Measurements from ENCODE around the gene PLEKHG4. TPM values are rescaled to one million over a fixed set of nuclear protein-coding genes. Genes with fewer than 3 reads are reported as not detected.
A peak's percentile ranks its signal among the peaks of the same experiment; 100 is the strongest.

Gene PLEKHG4
- polyA plus RNA-seq, 1 of the 3 experiments (the other 2 are of a cell fraction): 65.5 TPM

- Histone ChIP-seq H3K4me1 (ENCODE audit: control insufficient read depth in 1 of 2, insufficient read depth in 2 of 2, low read depth in 1 of 2, low read length in 1 of 2) (peaks cover 16 to 35% of the 10 kb centered on the region in 2 experiments; a peak in 3 of 4 replicates), H3K36me3 (replicated peaks in 1 of 2; ENCODE audit: control insufficient read depth in 1 of 2, insufficient read depth in 2 of 2, low read length in 1 of 2) (peaks cover 40 to 44% of the 10 kb centered on the region in 2 experiments), H3K9me2 (no peaks in the 10 kb centered on the region), H3K4me2 (no peak overlapping the region), H3K9me3 (no peaks in the 10 kb centered on the region), H3F3A (replicated peaks; ENCODE audit: insufficient read depth) (peaks cover 49% of the 10 kb centered on the region), H2AFZ (ENCODE audit: low read depth) (no peak overlapping the region), H3K9ac (no peak overlapping the region), H4K20me1 (ENCODE audit: insufficient read depth) (no peaks in the 10 kb centered on the region), H3K27ac (ENCODE audit: low read depth in 2 of 2, low read length in 1 of 2) (no peak overlapping the region), H3K4me3 (ENCODE audit: low read depth in 2 of 2, low read length in 1 of 2) (no peak overlapping the region), H3K27me3 (ENCODE audit: insufficient read depth) (no peaks in the 10 kb centered on the region), H3K79me2 (ENCODE audit: insufficient read depth) (peaks cover 44% of the 10 kb centered on the region)
- TF ChIP-seq MXI1 (IDR thresholded peaks at IDR 0.05; ENCODE audit: low read depth, low read length) (no peak), MAX (IDR thresholded peaks at IDR 0.05; ENCODE audit: low read depth) (no peak), IRF3 (IDR thresholded peaks at IDR 0.05; ENCODE audit: low read depth, low read length) (no peak), NFIC (IDR thresholded peaks at IDR 0.05; ENCODE audit: borderline replicate concordance) (no peak), ZBTB33 (IDR thresholded peaks at IDR 0.05; ENCODE audit: borderline replicate concordance, low read depth) (no peak), SIN3A (IDR thresholded peaks at IDR 0.05; ENCODE audit: borderline replicate concordance, low read depth, low read length) (no peak), GATA2 (CRISPR knock-in tag; IDR thresholded peaks at IDR 0.05) (no peak), TCF12 (IDR thresholded peaks at IDR 0.05) (no peak), TEAD4 (IDR thresholded peaks at IDR 0.05; ENCODE audit: borderline replicate concordance, insufficient read depth) (no peak), RXRA (IDR thresholded peaks at IDR 0.05; ENCODE audit: borderline replicate concordance, low read depth) (no peak), JUND (IDR thresholded peaks at IDR 0.05) (no peak), FOSL2 (IDR thresholded peaks at IDR 0.05; ENCODE audit: borderline replicate concordance, low read depth) (no peak), YY1 (IDR thresholded peaks at IDR 0.05; ENCODE audit: low read depth) (no peak)
- 100% methylated on average over 6 of the region's 9 CpGs for WGBS (ENCODE audit: low lambda C conversion rate)
- DNase-seq: no peak
- ChIA-PET POLR2A (interaction anchor here (1.3 to 1.7 kb wide), 2 partner anchors 12 to 65 kb away, joined by 4 to 6 read pairs; partner anchors contain the start of gene TMEM208), CTCF (interaction anchor here (0.9 to 1.9 kb wide), 3 partner anchors 12 to 65 kb away, joined by 3 to 7 read pairs (median 3); partner anchors contain the start of gene TMEM208)
Measured at GRCh38 chr16:67238806-67239470, 40.4 kb upstream of the PLEKHG4 start.

- no peak for DNase-seq
- H3K36me3 ChIP-seq (replicated peaks in 1 of 2; ENCODE audit: control insufficient read depth in 1 of 2, insufficient read depth in 2 of 2, low read length in 1 of 2): peaks cover 33 to 37% of the 10 kb centered on the region in 2 experiments
- H2AFZ ChIP-seq (ENCODE audit: low read depth): no peak overlapping the region
- peak overlapping the region; percentile 61 to 96; a peak in 3 of 4 replicates for H3K27ac ChIP-seq (ENCODE audit: low read depth in 2 of 2, low read length in 1 of 2)
- no peaks in the 10 kb centered on the region for H4K20me1 ChIP-seq (ENCODE audit: insufficient read depth)
- H3K4me3 ChIP-seq (ENCODE audit: low read depth in 2 of 2, low read length in 1 of 2): no peak overlapping the region
- POLR2A ChIA-PET: no interaction called here
- peak overlapping the region; percentile 59 for H3K4me2 ChIP-seq
- no peaks in the 10 kb centered on the region for H3K27me3 ChIP-seq (ENCODE audit: insufficient read depth)
- no peaks in the 10 kb centered on the region for H3K9me2 ChIP-seq
- peaks cover 29 to 51% of the 10 kb centered on the region in 2 experiments; a peak in 3 of 4 replicates for H3K4me1 ChIP-seq (ENCODE audit: control insufficient read depth in 1 of 2, insufficient read depth in 2 of 2, low read depth in 1 of 2, low read length in 1 of 2)
- no peaks in the 10 kb centered on the region for H3K9me3 ChIP-seq
- CTCF ChIA-PET: no interaction called here
- WGBS (ENCODE audit: low lambda C conversion rate): 96% methylated on average over 4 of the region's 4 CpGs
- peaks cover 56% of the 10 kb centered on the region for H3K79me2 ChIP-seq (ENCODE audit: insufficient read depth)
- peaks cover 59% of the 10 kb centered on the region for H3F3A ChIP-seq (replicated peaks; ENCODE audit: insufficient read depth)
- peak overlapping the region; percentile 67 for H3K9ac ChIP-seq
- no peak for TF ChIP-seq GABPA (IDR thresholded peaks at IDR 0.05; ENCODE audit: low read depth)
- no peak for TF ChIP-seq RAD21 (IDR thresholded peaks at IDR 0.05; ENCODE audit: low read length)
- no peak for TF ChIP-seq POLR2AphosphoS5 (IDR thresholded peaks at IDR 0.05; ENCODE audit: low read depth, low read length)
- TF ChIP-seq RCOR1 (IDR thresholded peaks at IDR 0.05; ENCODE audit: low read length): no peak
- no peak for TF ChIP-seq REST (IDR thresholded peaks at IDR 0.05; ENCODE audit: low read depth, low read length)
- TF ChIP-seq TAF1 (IDR thresholded peaks at IDR 0.05; ENCODE audit: borderline replicate concordance, low read depth, low read length): no peak
- no peak for TF ChIP-seq JUND (IDR thresholded peaks at IDR 0.05)
- no peak for TF ChIP-seq USF2 (IDR thresholded peaks at IDR 0.05; ENCODE audit: borderline replicate concordance, low read depth, low read length)
Measured at GRCh38 chr16:67240506-67240905, 38.8 kb upstream of the PLEKHG4 start.

Data from SK-N-SH (cell line).